HCT116 (cell line): Measurements from ENCODE around the gene MAPRE2. TPM values are rescaled to one million over a fixed set of nuclear protein-coding genes. Genes with fewer than 3 reads are reported as not detected.

Experiments
- ATAC-seq: fragments of 200-7000 bp; cut with Tn5 transposase; 2 replicates; pipeline ENCODE4 v1.9.1; 2020; ENCODE audit warnings: mild to moderate bottlenecking, moderate library complexity
- BruUV-seq: library from RNA; stranded (reverse); fragments of 400-500 nt; replicated peaks from 2 replicates; lab custom pipeline; 2021; lab: Mats Ljungman, UMichigan
- CTCF ChIA-PET: fragments of 300-600 bp; sonication (Branson Sonifier 250); formaldehyde crosslinking; loops from one replicate; lab custom pipeline; 2021; ENCODE audit warnings: antibody characterized with exemption; lab: Charles Lee
- POLR2A ChIA-PET: fragments of 300-600, 350-600 bp; sonication (Branson Sonifier 250); formaldehyde crosslinking; loops from one replicate; lab custom pipeline; 2021; ENCODE audit warnings: antibody characterized with exemption; lab: Charles Lee
- RAD21 ChIA-PET, 2 experiments: fragments of 300-600 bp; sonication (Branson Sonifier 250); formaldehyde crosslinking; loops; one replicate each; lab custom pipeline; 2023; ENCODE audit warnings: low total read pairs in 2 of 2; ENCODE audit not compliant: uncharacterized antibody in 2 of 2, unreplicated experiment in 2 of 2, low non-redundant PET in 1 of 2; lab: Charles Lee
- DNase-seq: peaks from one replicate; pipeline ENCODE4 v3.0.0-alpha.2; 2010; ENCODE audit warnings: low read depth, low spot score
- H2AFZ ChIP-seq: fragments of 200-600 bp; shearing (Covaris generic), sonication (generic); 2 replicates; pipeline ENCODE4 v1.6.1; 2017; ENCODE audit warnings: low read depth, mixed run types, mixed read lengths, antibody characterized with exemption, low read length; ENCODE audit not compliant: poor library complexity, severe bottlenecking
- H3K27ac ChIP-seq: 2 replicates; pipeline ENCODE4 v1.5.1; 2012; ENCODE audit warnings: low read depth, low read length
- H3K27me3 ChIP-seq: fragments of 200-600 bp; sonication (generic); 2 replicates; pipeline ENCODE4 v1.6.1; 2016; ENCODE audit warnings: mixed run types, low read length, mixed read lengths; ENCODE audit not compliant: insufficient read depth
- H3K36me3 ChIP-seq, 2 experiments: fragments of 200-500 bp in 1 of 2; fragments of 200-600 bp in 1 of 2; sonication (Bioruptor generic) in 1 of 2; sonication (generic) in 1 of 2; 2 replicates each; pipeline versions ENCODE4 v1.5.1 to v1.6.1; 2014 to 2016; ENCODE audit warnings: low read length in 2 of 2, inconsistent platforms in 1 of 2, mixed read lengths in 1 of 2, mixed run types in 1 of 2; ENCODE audit not compliant: insufficient read depth in 2 of 2, control insufficient read depth in 1 of 2
- H3K4me1 ChIP-seq, 2 experiments: fragments of 200-600 bp in 1 of 2; sonication (generic) in 1 of 2; 2 replicates each; pipeline versions ENCODE4 v1.5.1 to v1.6.1; 2012 to 2017; ENCODE audit warnings: low read length in 2 of 2, inconsistent platforms in 1 of 2, mild to moderate bottlenecking in 1 of 2, mixed read lengths in 1 of 2, mixed run types in 1 of 2, moderate library complexity in 1 of 2; ENCODE audit not compliant: insufficient read depth in 2 of 2, control insufficient read depth in 1 of 2
- H3K4me2 ChIP-seq: fragments of 200-600 bp; sonication (generic); 2 replicates; pipeline ENCODE4 v1.6.1; 2017; ENCODE audit warnings: mixed run types, low read length, mixed read lengths
- H3K4me3 ChIP-seq, 2 experiments: fragments of 200-600 bp in 1 of 2; sonication (generic) in 1 of 2; replicated peaks in 1 of 2; 2 replicates each; pipeline ENCODE4 v1.5.1; 2011 to 2016; ENCODE audit warnings: low read length in 2 of 2, control low read depth in 1 of 2, low read depth in 1 of 2, mild to moderate bottlenecking in 1 of 2, mixed read lengths in 1 of 2, mixed run types in 1 of 2
- H3K79me2 ChIP-seq: fragments of 200-600 bp; sonication (generic); 2 replicates; pipeline ENCODE4 v1.6.1; 2017; ENCODE audit warnings: mild to moderate bottlenecking, mixed run types, low read length, moderate library complexity, mixed read lengths; ENCODE audit not compliant: insufficient read depth
- H3K9ac ChIP-seq: fragments of 200-600 bp; sonication (generic); 2 replicates; pipeline ENCODE4 v1.6.1; 2016; ENCODE audit warnings: low read length, mixed read lengths
- H3K9me2 ChIP-seq: fragments of 200-600 bp; sonication (generic), shearing (Covaris generic); 2 replicates; pipeline ENCODE4 v1.6.1; 2017; ENCODE audit warnings: mixed run types, mild to moderate bottlenecking, moderate library complexity; ENCODE audit not compliant: insufficient read depth
- H3K9me3 ChIP-seq, 2 experiments: fragments of 200-500 bp in 1 of 2; fragments of 200-600 bp in 1 of 2; sonication (Bioruptor generic) in 1 of 2; sonication (generic) in 1 of 2; 2 replicates each; pipeline ENCODE4 v1.6.1; 2014 to 2017; ENCODE audit warnings: low read length in 2 of 2, mixed read lengths in 2 of 2, inconsistent platforms in 1 of 2, low read depth in 1 of 2, mild to moderate bottlenecking in 1 of 2, mixed run types in 1 of 2, moderate library complexity in 1 of 2; ENCODE audit not compliant: control insufficient read depth in 1 of 2, insufficient read depth in 1 of 2
- H4K20me1 ChIP-seq: fragments of 200-600 bp; sonication (generic), shearing (Covaris generic); 2 replicates; pipeline ENCODE4 v1.6.1; 2017; ENCODE audit warnings: mixed run types, mild to moderate bottlenecking, moderate library complexity; ENCODE audit not compliant: insufficient read depth
- ELF1 ChIP-seq: IDR thresholded peaks from 2 replicates; pipeline ENCODE4 v1.6.1; 2012; ENCODE audit warnings: low read depth, borderline replicate concordance
- EZH2 ChIP-seq: fragments of 200-600 bp; sonication (generic); IDR thresholded peaks from 2 replicates; pipeline ENCODE4 v1.6.1; 2017; ENCODE audit warnings: antibody characterized with exemption, mixed run types
- EZH2phosphoT487 ChIP-seq: fragments of 200-600 bp; IDR thresholded peaks from 2 replicates; pipeline ENCODE4 v1.6.1; 2018; ENCODE audit warnings: antibody characterized with exemption, borderline replicate concordance
- FOSL1 ChIP-seq: IDR thresholded peaks from 2 replicates; pipeline ENCODE4 v1.6.1; 2012; ENCODE audit warnings: low read depth
- POLR2AphosphoS5 ChIP-seq: IDR thresholded peaks from 2 replicates; pipeline ENCODE4 v1.6.1; 2011; ENCODE audit warnings: mild to moderate bottlenecking, low read depth, low read length, moderate library complexity
- SP1 ChIP-seq: IDR thresholded peaks from 2 replicates; pipeline ENCODE4 v1.6.1; 2012; ENCODE audit warnings: low read depth
- SRF ChIP-seq: IDR thresholded peaks from 2 replicates; pipeline ENCODE4 v1.6.1; 2012; ENCODE audit warnings: low read depth
- TCF7L2 ChIP-seq: IDR thresholded peaks from 2 replicates; pipeline ENCODE4 v1.7.0; 2011; ENCODE audit warnings: borderline replicate concordance, inconsistent platforms; ENCODE audit not compliant: insufficient read depth, insufficient read length; ENCODE audit errors: extremely low read depth
- intact Hi-C: fragments of 100-400 bp; cut with micrococcal nuclease; formaldehyde crosslinking; loops from 2 replicates; pipeline ENCODE4 v1.10.0; 2022
- total RNA-seq: library from RNA; stranded (reverse); gene quantifications from one replicate; pipeline ENCODE4 v1.2.1, GENCODE V29; 2021; ENCODE audit not compliant: unreplicated experiment

The MAPRE2 gene
- total RNA-seq, 1 experiment from 2014 or later: 17.2 TPM

DNA sequence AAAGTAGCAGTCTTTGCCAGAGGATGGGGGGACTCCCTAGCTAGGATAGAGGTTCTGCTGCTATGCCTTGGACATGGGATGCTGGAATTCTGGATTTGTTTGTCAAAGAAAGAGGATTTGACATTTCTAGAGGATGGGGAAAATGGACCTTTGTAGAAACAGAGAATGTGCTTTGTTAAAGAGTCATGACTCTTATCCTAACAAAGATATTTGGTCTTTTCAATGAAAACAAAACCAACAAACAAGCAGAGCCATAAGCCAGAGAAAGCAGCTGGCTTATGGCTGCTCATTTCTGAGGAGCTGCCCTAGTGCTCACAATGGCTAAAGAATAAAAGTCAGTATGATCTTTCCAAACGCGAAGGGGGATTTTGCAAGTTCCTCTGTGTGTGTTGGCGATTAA is 40.8 kb upstream of the MAPRE2 start:
- Histone ChIP-seq H3K79me2 (no peaks in the 10 kb centered on the region), H4K20me1 (no peaks in the 10 kb centered on the region), H3K4me3 (no peak overlapping the region), H3K9me3 (no peaks in the 10 kb centered on the region), H3K9ac (no peak overlapping the region), H3K27ac (no peak overlapping the region), H3K4me2 (no peak overlapping the region), H2AFZ (no peak overlapping the region), H3K9me2 (no peaks in the 10 kb centered on the region), H3K36me3 (no peaks in the 10 kb centered on the region), H3K4me1 (no peaks in the 10 kb centered on the region), H3K27me3 (no peaks in the 10 kb centered on the region)
- RAD21 ChIA-PET: no interaction called here
- ATAC-seq (no peak), DNase-seq (no peak)
- no TSS peak for BruUV-seq
- POLR2A ChIA-PET: no interaction called here
- TF ChIP-seq TCF7L2 (no peak), SP1 (no peak), FOSL1 (no peak), EZH2phosphoT487 (no peak), ELF1 (no peak), EZH2 (no peak), SRF (no peak), POLR2AphosphoS5 (no peak)
- intact Hi-C loops: loop anchor here (10.0 kb wide), 1 partner anchor 384 kb away; no protein-coding TSS in a partner anchor
- CTCF ChIA-PET: no interaction called here

DNA sequence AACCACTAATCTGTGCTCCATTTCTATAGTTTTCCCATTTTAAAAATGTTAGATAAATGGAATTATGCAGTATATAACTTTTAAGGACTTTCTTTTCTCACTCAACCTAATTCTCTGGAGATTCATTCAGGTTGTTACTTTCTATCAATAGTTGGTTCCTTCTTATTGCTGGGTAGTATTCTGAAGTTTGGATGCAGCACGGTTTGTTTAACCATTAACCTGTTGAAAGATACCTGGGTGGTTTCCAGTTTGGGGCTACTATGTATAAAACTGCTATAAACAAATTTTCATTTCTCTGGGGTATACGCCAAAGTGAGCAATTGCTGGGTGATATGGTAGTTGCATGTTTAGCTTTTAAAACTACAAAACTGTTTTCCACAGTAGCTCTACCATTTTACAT is 39.1 kb upstream of the MAPRE2 start:
- no peak for TF ChIP-seq EZH2
- TF ChIP-seq ELF1: no peak
- H3K4me3 ChIP-seq: no peak overlapping the region
- RAD21 ChIA-PET: no interaction called here
- H3K27me3 ChIP-seq: no peaks in the 10 kb centered on the region
- no peaks in the 10 kb centered on the region for H3K79me2 ChIP-seq
- no peak overlapping the region for H2AFZ ChIP-seq
- H3K27ac ChIP-seq: no peak overlapping the region
- ATAC-seq (no peak), DNase-seq (no peak)
- no peaks in the 10 kb centered on the region for H3K36me3 ChIP-seq
- no peaks in the 10 kb centered on the region for H3K9me2 ChIP-seq
- intact Hi-C loops: loop anchor here (10.0 kb wide), 1 partner anchor 383 kb away; no protein-coding TSS in a partner anchor
- no peaks in the 10 kb centered on the region for H3K4me1 ChIP-seq
- CTCF ChIA-PET: no interaction called here
- BruUV-seq: no TSS peak
- no peaks in the 10 kb centered on the region for H4K20me1 ChIP-seq
- POLR2A ChIA-PET: no interaction called here
- no peak overlapping the region for H3K9ac ChIP-seq
- H3K9me3 ChIP-seq: no peaks in the 10 kb centered on the region
- H3K4me2 ChIP-seq: no peak overlapping the region
